Smooth muscle cell (in vitro differentiated cells): ENCODE data around the gene REV1. TPM values are rescaled to one million over a fixed set of nuclear protein-coding genes. Genes with fewer than 3 reads are reported as not detected.

ENCODE experiments used
- DNase-seq: peaks from one replicate; lab custom pipeline; 2025; ENCODE audit not compliant: unreplicated experiment; lab: John Stamatoyannopoulos, UW
- H2AFZ ChIP-seq: fragments of 200-600 bp; sonication (generic); 2 replicates; pipeline ENCODE4 v1.6.0; 2016; ENCODE audit warnings: antibody characterized with exemption, low read depth, mild to moderate bottlenecking
- H3F3A ChIP-seq: fragments of 200-600 bp; sonication (generic); 2 replicates; pipeline ENCODE4 v1.6.0; 2017; ENCODE audit warnings: antibody characterized with exemption, low read depth
- H3K27ac ChIP-seq: fragments of 200-600 bp; sonication (generic); 2 replicates; pipeline ENCODE4 v1.5.1; 2016; ENCODE audit warnings: low read depth, mild to moderate bottlenecking
- H3K27me3 ChIP-seq: fragments of 200-600 bp; sonication (generic); 2 replicates; pipeline ENCODE4 v1.6.1; 2016; ENCODE audit warnings: low read depth, mild to moderate bottlenecking
- H3K36me3 ChIP-seq: fragments of 200-600 bp; sonication (generic); 2 replicates; pipeline ENCODE4 v1.5.1; 2016; ENCODE audit warnings: low read depth
- H3K4me1 ChIP-seq: fragments of 200-600 bp; sonication (generic); 2 replicates; pipeline ENCODE4 v1.5.1; 2016; ENCODE audit warnings: low read depth
- H3K4me2 ChIP-seq: fragments of 200-600 bp; sonication (generic); 2 replicates; pipeline ENCODE4 v1.6.0; 2016; ENCODE audit warnings: mild to moderate bottlenecking
- H3K4me3 ChIP-seq: fragments of 200-600 bp; sonication (generic); 2 replicates; pipeline ENCODE4 v1.5.1; 2016; ENCODE audit warnings: mild to moderate bottlenecking
- H3K79me2 ChIP-seq: fragments of 200-600 bp; sonication (generic); 2 replicates; pipeline ENCODE4 v1.6.0; 2016; ENCODE audit warnings: low read depth, mild to moderate bottlenecking
- H3K9ac ChIP-seq: fragments of 200-600 bp; sonication (generic); 2 replicates; pipeline ENCODE4 v1.6.0; 2016; ENCODE audit warnings: low read depth
- H3K9me3 ChIP-seq: fragments of 200-600 bp; sonication (generic); replicated peaks from 2 replicates; pipeline ENCODE4 v1.5.1; 2016; ENCODE audit warnings: low read depth
- H4K20me1 ChIP-seq: fragments of 200-600 bp; sonication (generic); 2 replicates; pipeline ENCODE4 v1.6.0; 2016; ENCODE audit warnings: low read depth
- CTCF ChIP-seq: fragments of 200-600 bp; sonication (generic); IDR thresholded peaks from 2 replicates; pipeline ENCODE4 v1.5.1; 2017; ENCODE audit warnings: borderline replicate concordance, mild to moderate bottlenecking, antibody characterized with exemption; ENCODE audit not compliant: insufficient read depth, poor library complexity, severe bottlenecking
- WGBS: methylation state at CpG from one replicate; pipeline ENCODE4 v1.1.7; 2016; ENCODE audit warnings: low lambda C conversion rate; 5-methylcytosine and 5-hydroxymethylcytosine counted together
- polyA plus RNA-seq: library from polyadenylated mRNA; unstranded; fragments of >200 nt; fragmentation: Nextera tagmentation; extraction: Ambion mirVana; gene quantifications from 2 replicates; pipeline ENCODE4 v1.2.1, GENCODE V29; 2016
- total RNA-seq: library from RNA; depleted of rRNA; stranded (reverse); fragments of >200 nt; gene quantifications from 2 replicates; pipeline ENCODE4 v1.2.3, GENCODE V29; 2014

REV1 gene
- total and polyA plus RNA-seq, 2 experiments from 2014 or later: 9.5 to 20.6 TPM

DNA sequence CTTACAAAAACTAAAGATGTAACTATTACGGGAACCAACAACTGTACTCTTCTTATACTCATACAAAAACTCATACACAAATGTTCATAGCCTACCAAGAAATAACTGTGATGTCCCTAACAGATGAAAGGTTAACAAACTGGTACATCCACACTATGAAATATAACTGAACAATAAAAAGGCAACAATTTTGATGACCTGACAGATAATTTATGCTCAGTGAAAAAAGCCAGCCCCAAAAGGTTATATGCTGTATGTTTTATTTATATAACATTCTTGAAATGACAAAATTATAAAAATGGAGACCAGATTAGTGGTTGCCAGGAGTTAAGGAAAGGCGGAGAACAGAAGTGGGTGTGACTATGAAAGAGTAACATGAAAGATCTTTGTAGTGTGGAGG is 31.3 kb downstream of the REV1 start:
- H3K4me1 ChIP-seq: no peaks in the 10 kb centered on the region
- no peak overlapping the region for H3K27ac ChIP-seq
- no peak overlapping the region for H3K4me2 ChIP-seq
- H4K20me1 ChIP-seq: peaks cover 48% of the 10 kb centered on the region
- no peak for TF ChIP-seq CTCF
- no peak overlapping the region for H3K4me3 ChIP-seq
- H3K27me3 ChIP-seq: no peaks in the 10 kb centered on the region
- DNase-seq: no peak
- H2AFZ ChIP-seq: no peak overlapping the region
- no peaks in the 10 kb centered on the region for H3F3A ChIP-seq
- H3K79me2 ChIP-seq: peaks cover 22% of the 10 kb centered on the region
- no peak overlapping the region for H3K9ac ChIP-seq
- peaks cover 19% of the 10 kb centered on the region for H3K36me3 ChIP-seq
- H3K9me3 ChIP-seq: no peaks in the 10 kb centered on the region
- 100% methylated on average over 2 of the region's 2 CpGs for WGBS

DNA sequence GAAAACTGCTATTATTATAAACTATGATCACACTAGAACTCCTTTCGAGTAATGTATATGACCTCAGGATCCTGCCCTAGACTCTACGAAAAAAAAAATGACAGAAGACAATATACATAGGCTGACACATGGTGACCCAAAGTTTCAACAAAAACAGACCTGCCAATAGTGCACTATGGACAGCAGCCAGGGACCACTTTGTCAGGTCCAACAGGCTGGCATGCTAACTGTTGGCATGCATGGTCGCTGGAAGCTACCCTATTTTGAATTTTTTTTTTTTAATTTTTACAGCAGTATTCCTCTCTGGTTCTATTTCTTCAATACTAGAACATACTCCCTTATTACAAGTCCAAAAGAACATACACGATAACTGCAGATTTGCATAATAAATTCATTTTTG is 38.1 kb downstream of the REV1 start:
- WGBS: 94% methylated on average over 4 of the region's 4 CpGs
- H3F3A ChIP-seq: no peaks in the 10 kb centered on the region
- peaks cover 4% of the 10 kb centered on the region for H3K36me3 ChIP-seq
- H3K9ac ChIP-seq: no peak overlapping the region
- H3K4me3 ChIP-seq: no peak overlapping the region
- H2AFZ ChIP-seq: no peak overlapping the region
- no peaks in the 10 kb centered on the region for H3K27me3 ChIP-seq
- H3K9me3 ChIP-seq: no peaks in the 10 kb centered on the region
- no peaks in the 10 kb centered on the region for H3K4me1 ChIP-seq
- TF ChIP-seq CTCF: no peak
- H3K79me2 ChIP-seq: peaks cover 24% of the 10 kb centered on the region
- no peak overlapping the region for H3K27ac ChIP-seq
- DNase-seq: no peak
- H4K20me1 ChIP-seq: peaks cover 42% of the 10 kb centered on the region
- H3K4me2 ChIP-seq: no peak overlapping the region

- 96% methylated on average over 4 of the region's 4 CpGs for WGBS
- no peaks in the 10 kb centered on the region for H3K4me1 ChIP-seq
- no peak overlapping the region for H2AFZ ChIP-seq
- H3F3A ChIP-seq: no peaks in the 10 kb centered on the region
- H4K20me1 ChIP-seq: peaks cover 41% of the 10 kb centered on the region
- H3K9me3 ChIP-seq: no peaks in the 10 kb centered on the region
- DNase-seq: no peak
- H3K9ac ChIP-seq: no peak overlapping the region
- H3K27ac ChIP-seq: no peak overlapping the region
- no peak overlapping the region for H3K4me3 ChIP-seq
- peaks cover 3% of the 10 kb centered on the region for H3K36me3 ChIP-seq
- no peak overlapping the region for H3K4me2 ChIP-seq
- TF ChIP-seq CTCF: no peak
- H3K27me3 ChIP-seq: no peaks in the 10 kb centered on the region
- H3K79me2 ChIP-seq: peaks cover 24% of the 10 kb centered on the region
These were observed 38.5 kb downstream of the REV1 start for GRCh38 chr2:99451280-99451679.

GRCh38 chr2:99450199-99450598 is 39.6 kb downstream of the REV1 start:
- no peaks in the 10 kb centered on the region for H3K4me1 ChIP-seq
- H3K4me2 ChIP-seq: no peak overlapping the region
- H2AFZ ChIP-seq: no peak overlapping the region
- no peaks in the 10 kb centered on the region for H3K9me3 ChIP-seq
- WGBS: 100% methylated on average over 1 of the region's 1 CpG
- H3K4me3 ChIP-seq: no peak overlapping the region
- peaks cover 23% of the 10 kb centered on the region for H3K79me2 ChIP-seq
- H3K27ac ChIP-seq: no peak overlapping the region
- H3K36me3 ChIP-seq: peaks cover 3% of the 10 kb centered on the region
- no peak for TF ChIP-seq CTCF
- no peak overlapping the region for H3K9ac ChIP-seq
- no peak for DNase-seq
- H3K27me3 ChIP-seq: no peaks in the 10 kb centered on the region
- peaks cover 39% of the 10 kb centered on the region for H4K20me1 ChIP-seq
- no peaks in the 10 kb centered on the region for H3F3A ChIP-seq
